Measurements from ENCODE around the gene MLXIP. TPM values are rescaled to one million over a fixed set of nuclear protein-coding genes. Genes with fewer than 3 reads are reported as not detected.

The MLXIP gene
- total RNA-seq, 1 experiment from 2014 or later = 46.3 TPM

DNA sequence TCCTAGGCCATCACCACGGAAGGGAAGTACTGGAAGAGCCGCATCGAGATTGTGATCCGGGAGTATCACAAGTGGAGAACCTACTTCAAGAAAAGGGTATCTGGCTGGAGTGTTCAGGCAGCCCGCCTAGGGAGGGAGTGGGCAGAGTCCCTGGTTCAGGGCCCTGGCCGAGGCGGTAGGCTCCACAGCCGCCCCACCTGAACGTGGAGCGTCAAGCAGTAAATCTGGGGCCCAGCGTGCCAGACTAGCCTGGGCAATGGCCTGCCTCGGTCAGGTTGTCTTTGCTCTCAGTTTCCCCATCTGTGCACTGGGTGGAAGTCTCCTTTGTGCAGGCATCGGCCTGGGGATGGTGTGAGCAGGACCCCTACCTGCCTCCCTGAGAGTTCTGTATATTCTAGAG, 50.6 kb downstream of the MLXIP start:
- H3K27ac ChIP-seq (ENCODE audit: low read depth, low read length) = peak overlapping the region; percentile 79; the same call in 1 of the 2 replicates
- no peak for TF ChIP-seq EZH2 (IDR thresholded peaks at IDR 0.05)
- ChIA-PET POLR2A (no interaction called here), CTCF (no interaction called here), RAD21 (ENCODE audit: low non-redundant PET in 1 of 2, low total read pairs in 2 of 2, uncharacterized antibody in 2 of 2, unreplicated experiment in 2 of 2) (no interaction called here)
- peaks cover 12 to 20% of the 10 kb centered on the region in 2 experiments for H3K4me1 ChIP-seq (ENCODE audit: control insufficient read depth in 1 of 2, insufficient read depth in 2 of 2, low read length in 2 of 2)
- no peak overlapping the region for H3K4me3 ChIP-seq (replicated peaks in 1 of 2; ENCODE audit: low read depth in 1 of 2, low read length in 2 of 2)
- H4K20me1 ChIP-seq (ENCODE audit: insufficient read depth) = no peaks in the 10 kb centered on the region; the same call in 1 of the 2 replicates
- intact Hi-C loops (cut with micrococcal nuclease) = no loop called here
- no peaks in the 10 kb centered on the region for H3K9me3 ChIP-seq (ENCODE audit: control insufficient read depth in 1 of 2, insufficient read depth in 1 of 2, low read depth in 1 of 2, low read length in 2 of 2)
- H3K9ac ChIP-seq (ENCODE audit: low read length) = no peak overlapping the region
- H2AFZ ChIP-seq (ENCODE audit: low read depth, low read length, poor library complexity, severe bottlenecking) = no peak overlapping the region
- H3K27me3 ChIP-seq (ENCODE audit: insufficient read depth, low read length) = no peaks in the 10 kb centered on the region
- peaks cover 18 to 33% of the 10 kb centered on the region in 2 experiments; a peak in 3 of 4 replicates for H3K36me3 ChIP-seq (ENCODE audit: control insufficient read depth in 1 of 2, insufficient read depth in 2 of 2, low read length in 2 of 2)
- DNase-seq (ENCODE audit: low read depth, low spot score) (no peak), ATAC-seq (no peak)
- no TSS peak for BruUV-seq (replicated peaks)
- no peaks in the 10 kb centered on the region for H3K9me2 ChIP-seq (ENCODE audit: insufficient read depth)
- H3K4me2 ChIP-seq (ENCODE audit: low read length) = no peak overlapping the region
- H3K79me2 ChIP-seq (ENCODE audit: insufficient read depth, low read length) = peaks cover 36% of the 10 kb centered on the region

DNA sequence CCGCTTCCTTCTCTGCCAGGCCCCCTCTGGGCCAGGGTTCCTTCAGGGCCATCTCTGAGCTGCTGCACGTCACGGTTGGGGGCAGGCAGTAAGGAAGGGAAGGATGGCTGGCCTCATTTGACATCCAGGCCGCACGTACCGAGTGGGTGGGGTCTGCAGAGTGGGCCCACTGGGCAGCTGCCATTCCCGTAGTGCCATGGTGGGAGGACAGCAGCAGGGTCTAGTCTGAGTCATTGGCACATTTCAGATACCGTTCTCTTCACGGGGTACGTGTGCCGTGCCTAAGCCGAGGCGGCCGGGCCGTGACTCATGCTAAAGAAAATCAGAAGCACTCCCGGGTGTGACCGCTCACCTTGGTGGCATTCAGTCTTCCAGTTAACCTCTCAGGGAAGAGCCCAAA, 51.6 kb downstream of the MLXIP start:
- peak overlapping the region; percentile 79 for H3K27ac ChIP-seq (ENCODE audit: low read depth, low read length)
- H3K36me3 ChIP-seq (ENCODE audit: control insufficient read depth in 1 of 2, insufficient read depth in 2 of 2, low read length in 2 of 2) = peaks cover 18 to 37% of the 10 kb centered on the region in 2 experiments; a peak in 3 of 4 replicates
- peak overlapping the region; percentile 49 for H3K9ac ChIP-seq (ENCODE audit: low read length)
- no peaks in the 10 kb centered on the region for H3K9me3 ChIP-seq (ENCODE audit: control insufficient read depth in 1 of 2, insufficient read depth in 1 of 2, low read depth in 1 of 2, low read length in 2 of 2)
- no peaks in the 10 kb centered on the region for H3K27me3 ChIP-seq (ENCODE audit: insufficient read depth, low read length)
- peak; percentile 81 for ATAC-seq
- peak; percentile 28 for DNase-seq (ENCODE audit: low read depth, low spot score)
- peaks cover 12 to 20% of the 10 kb centered on the region in 2 experiments for H3K4me1 ChIP-seq (ENCODE audit: control insufficient read depth in 1 of 2, insufficient read depth in 2 of 2, low read length in 2 of 2)
- RAD21 ChIA-PET (ENCODE audit: low non-redundant PET in 1 of 2, low total read pairs in 2 of 2, uncharacterized antibody in 2 of 2, unreplicated experiment in 2 of 2) = no interaction called here
- CTCF ChIA-PET = interaction anchor here (1.0 to 1.6 kb wide), 2 partner anchors 61 to 76 kb away, joined by 4 to 11 read pairs; no protein-coding TSS in a partner anchor
- intact Hi-C loops (cut with micrococcal nuclease) = loop anchor here (2.0 kb wide), 2 partner anchors 61 to 75 kb away; no protein-coding TSS in a partner anchor
- POLR2A ChIA-PET = no interaction called here
- no peaks in the 10 kb centered on the region for H3K9me2 ChIP-seq (ENCODE audit: insufficient read depth)
- no TSS peak for BruUV-seq (replicated peaks)
- no peak overlapping the region for H2AFZ ChIP-seq (ENCODE audit: low read depth, low read length, poor library complexity, severe bottlenecking)
- no peaks in the 10 kb centered on the region; the same call in 1 of the 2 replicates for H4K20me1 ChIP-seq (ENCODE audit: insufficient read depth)
- no peak overlapping the region for H3K4me3 ChIP-seq (replicated peaks in 1 of 2; ENCODE audit: low read depth in 1 of 2, low read length in 2 of 2)
- peak overlapping the region; percentile 62 for H3K4me2 ChIP-seq (ENCODE audit: low read length)
- peaks cover 28% of the 10 kb centered on the region for H3K79me2 ChIP-seq (ENCODE audit: insufficient read depth, low read length)
- TF ChIP-seq, protein P1, sequence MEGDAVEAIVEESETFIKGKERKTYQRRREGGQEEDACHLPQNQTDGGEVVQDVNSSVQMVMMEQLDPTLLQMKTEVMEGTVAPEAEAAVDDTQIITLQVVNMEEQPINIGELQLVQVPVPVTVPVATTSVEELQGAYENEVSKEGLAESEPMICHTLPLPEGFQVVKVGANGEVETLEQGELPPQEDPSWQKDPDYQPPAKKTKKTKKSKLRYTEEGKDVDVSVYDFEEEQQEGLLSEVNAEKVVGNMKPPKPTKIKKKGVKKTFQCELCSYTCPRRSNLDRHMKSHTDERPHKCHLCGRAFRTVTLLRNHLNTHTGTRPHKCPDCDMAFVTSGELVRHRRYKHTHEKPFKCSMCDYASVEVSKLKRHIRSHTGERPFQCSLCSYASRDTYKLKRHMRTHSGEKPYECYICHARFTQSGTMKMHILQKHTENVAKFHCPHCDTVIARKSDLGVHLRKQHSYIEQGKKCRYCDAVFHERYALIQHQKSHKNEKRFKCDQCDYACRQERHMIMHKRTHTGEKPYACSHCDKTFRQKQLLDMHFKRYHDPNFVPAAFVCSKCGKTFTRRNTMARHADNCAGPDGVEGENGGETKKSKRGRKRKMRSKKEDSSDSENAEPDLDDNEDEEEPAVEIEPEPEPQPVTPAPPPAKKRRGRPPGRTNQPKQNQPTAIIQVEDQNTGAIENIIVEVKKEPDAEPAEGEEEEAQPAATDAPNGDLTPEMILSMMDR (IDR thresholded peaks at IDR 0.05 in 2 of 3, conservative IDR thresholded peaks at IDR 0.05 in 1 of 3; ENCODE audit: borderline replicate concordance in 1 of 3, insufficient read depth in 1 of 3, low read depth in 2 of 3, low read length in 2 of 3) = no peak
- TF ChIP-seq YY1 (IDR thresholded peaks at IDR 0.05; ENCODE audit: extremely low read depth, insufficient replicate concordance, low read depth, low read length) (peak; percentile 12), EZH2 (IDR thresholded peaks at IDR 0.05) (no peak), FOSL1 (IDR thresholded peaks at IDR 0.05; ENCODE audit: low read depth) (peak; percentile 44), EGR1 (IDR thresholded peaks at IDR 0.05; ENCODE audit: low read depth) (no peak), CBX3 (IDR thresholded peaks at IDR 0.05; ENCODE audit: low read depth) (no peak), ELF1 (IDR thresholded peaks at IDR 0.05; ENCODE audit: borderline replicate concordance, low read depth) (no peak), RAD21 (IDR thresholded peaks at IDR 0.05; ENCODE audit: low read depth) (no peak), JUND (IDR thresholded peaks at IDR 0.05) (peak; percentile 39; the same call in 1 of the 2 replicates), POLR2A (IDR thresholded peaks at IDR 0.05; ENCODE audit: borderline replicate concordance, extremely low read depth, insufficient read depth, insufficient read length) (no peak), SIN3A (IDR thresholded peaks at IDR 0.05; ENCODE audit: low read depth) (no peak), CEBPB (IDR thresholded peaks at IDR 0.05; ENCODE audit: low read depth) (no peak)
- TF ChIP-seq, protein P2, sequence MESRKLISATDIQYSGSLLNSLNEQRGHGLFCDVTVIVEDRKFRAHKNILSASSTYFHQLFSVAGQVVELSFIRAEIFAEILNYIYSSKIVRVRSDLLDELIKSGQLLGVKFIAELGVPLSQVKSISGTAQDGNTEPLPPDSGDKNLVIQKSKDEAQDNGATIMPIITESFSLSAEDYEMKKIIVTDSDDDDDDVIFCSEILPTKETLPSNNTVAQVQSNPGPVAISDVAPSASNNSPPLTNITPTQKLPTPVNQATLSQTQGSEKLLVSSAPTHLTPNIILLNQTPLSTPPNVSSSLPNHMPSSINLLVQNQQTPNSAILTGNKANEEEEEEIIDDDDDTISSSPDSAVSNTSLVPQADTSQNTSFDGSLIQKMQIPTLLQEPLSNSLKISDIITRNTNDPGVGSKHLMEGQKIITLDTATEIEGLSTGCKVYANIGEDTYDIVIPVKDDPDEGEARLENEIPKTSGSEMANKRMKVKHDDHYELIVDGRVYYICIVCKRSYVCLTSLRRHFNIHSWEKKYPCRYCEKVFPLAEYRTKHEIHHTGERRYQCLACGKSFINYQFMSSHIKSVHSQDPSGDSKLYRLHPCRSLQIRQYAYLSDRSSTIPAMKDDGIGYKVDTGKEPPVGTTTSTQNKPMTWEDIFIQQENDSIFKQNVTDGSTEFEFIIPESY (IDR thresholded peaks at IDR 0.05; ENCODE audit: extremely low read depth, insufficient replicate concordance, low read length) = no peak

Measured in HCT116 (cell line).